ENCODE results near the gene ATM. TPM values are rescaled to one million over a fixed set of nuclear protein-coding genes. Genes with fewer than 3 reads are reported as not detected.

The ATM gene
- total RNA-seq, 2 donors from 2014 or later: 40.8 to 43.0 TPM

GRCh38 chr11:108218912-108219783, 3.7 kb upstream of the ATM start:
- intact Hi-C loops (cut with DNase I): no loop called here
- DNase-seq (no peak), ATAC-seq (no peak)

- DNase-seq (no peak), ATAC-seq (no peak)
- intact Hi-C loops (cut with DNase I): loop anchor here (10.0 kb wide), 2 partner anchors 206 to 434 kb away; no protein-coding TSS in a partner anchor
Observed at GRCh38 chr11:108220721-108221336, 2.0 kb upstream of the ATM start.

- DNase-seq: no peak
- ATAC-seq: no peak
- intact Hi-C loops (cut with DNase I): loop anchor here (10.0 kb wide), 2 partner anchors 207 to 433 kb away; no protein-coding TSS in a partner anchor
Observed at GRCh38 chr11:108221371-108221770, 1.5 kb upstream of the ATM start.

- ATAC-seq (peak in 1 of 2 donors; percentile 3), DNase-seq (peak; percentile 27)
- intact Hi-C loops (cut with DNase I): loop anchor here (2.0 to 10.0 kb wide), 3 partner anchors 105 to 433 kb away; no protein-coding TSS in a partner anchor
Observed at GRCh38 chr11:108221911-108222573, 825 bp upstream of the ATM start.

GRCh38 chr11:108223348-108224149, 682 bp downstream of the ATM start:
- intact Hi-C loops (cut with DNase I): loop anchor here (2.0 to 10.0 kb wide), 3 partner anchors 107 to 431 kb away; no protein-coding TSS in a partner anchor
- no peak for DNase-seq
- ATAC-seq: no peak

GRCh38 chr11:108224366-108224765, 1.5 kb downstream of the ATM start:
- ATAC-seq: no peak
- intact Hi-C loops (cut with DNase I): loop anchor here (10.0 kb wide), 2 partner anchors 210 to 430 kb away; no protein-coding TSS in a partner anchor
- no peak for DNase-seq

GRCh38 chr11:108224911-108225786, 2.3 kb downstream of the ATM start:
- intact Hi-C loops (cut with DNase I): loop anchor here (10.0 kb wide), 2 partner anchors 210 to 430 kb away; no protein-coding TSS in a partner anchor
- DNase-seq: no peak
- ATAC-seq: no peak

GRCh38 chr11:108226036-108226435, 3.2 kb downstream of the ATM start:
- intact Hi-C loops (cut with DNase I): loop anchor here (10.0 kb wide), 2 partner anchors 211 to 429 kb away; no protein-coding TSS in a partner anchor
- ATAC-seq: no peak
- DNase-seq: no peak

- DNase-seq (no peak), ATAC-seq (no peak)
- intact Hi-C loops (cut with DNase I): loop anchor here (10.0 kb wide), 2 partner anchors 213 to 427 kb away; no protein-coding TSS in a partner anchor
Observed at GRCh38 chr11:108228251-108228650, 5.4 kb downstream of the ATM start.

- intact Hi-C loops (cut with DNase I): no loop called here
- no peak for ATAC-seq
Observed at GRCh38 chr11:108233277-108233945, 10.5 kb downstream of the ATM start.

GRCh38 chr11:108235192-108235591, 12.3 kb downstream of the ATM start:
- intact Hi-C loops (cut with DNase I): no loop called here
- no peak for DNase-seq
- no peak for ATAC-seq

More at GRCh38 chr11:108233277-108233945, 10.5 kb downstream of the ATM start:
- DNase-seq: no peak

GRCh38 chr11:108235633-108236032, 12.8 kb downstream of the ATM start:
- no peak for DNase-seq
- intact Hi-C loops (cut with DNase I): no loop called here
- no peak for ATAC-seq

- intact Hi-C loops (cut with DNase I): no loop called here
- DNase-seq: no peak
- ATAC-seq: no peak
Observed at GRCh38 chr11:108237058-108237481, 14.2 kb downstream of the ATM start.

GRCh38 chr11:108239076-108239475, 16.2 kb downstream of the ATM start:
- DNase-seq (no peak), ATAC-seq (no peak)
- intact Hi-C loops (cut with DNase I): no loop called here

- intact Hi-C loops (cut with DNase I): no loop called here
- DNase-seq (no peak), ATAC-seq (no peak)
Observed at GRCh38 chr11:108241330-108242037, 18.6 kb downstream of the ATM start.

- intact Hi-C loops (cut with DNase I): no loop called here
- DNase-seq (no peak), ATAC-seq (no peak)
Observed at GRCh38 chr11:108242422-108242821, 19.6 kb downstream of the ATM start.

- no peak for ATAC-seq
- intact Hi-C loops (cut with DNase I): no loop called here
- no peak for DNase-seq
Observed at GRCh38 chr11:108246308-108246707, 23.4 kb downstream of the ATM start.
